K562 (cell line): ENCODE results near the gene BRME1.

Source experiments
- CTBP1 ChIP-seq: fragments of 450-650 bp; IDR thresholded peaks from 2 replicates; pipeline ENCODE4 v1.6.1; 2016; ENCODE audit warnings: borderline replicate concordance
- EP300 ChIP-seq: IDR thresholded peaks from 2 replicates; pipeline ENCODE4 v1.6.1; 2012; ENCODE audit warnings: low read length, improper control_type of control experiment
- EZH2 ChIP-seq: IDR thresholded peaks from 2 replicates; pipeline ENCODE4 v1.6.1; 2012; ENCODE audit warnings: low read depth, mild to moderate bottlenecking, inconsistent platforms, low read length, borderline replicate concordance
- POLR2A ChIP-seq: fragments of 450-650 bp; conservative IDR thresholded peaks from 2 replicates; pipeline ENCODE4 v1.6.1; 2016
- TF ChIP-seq, protein P1 (sequence below): fragments of 200-800 bp; sonication (Bioruptor generic); IDR thresholded peaks from 2 replicates; pipeline ENCODE4 v1.6.1; 2017; ENCODE audit warnings: missing genetic modification characterization, missing compliant biosample characterization

DNA sequence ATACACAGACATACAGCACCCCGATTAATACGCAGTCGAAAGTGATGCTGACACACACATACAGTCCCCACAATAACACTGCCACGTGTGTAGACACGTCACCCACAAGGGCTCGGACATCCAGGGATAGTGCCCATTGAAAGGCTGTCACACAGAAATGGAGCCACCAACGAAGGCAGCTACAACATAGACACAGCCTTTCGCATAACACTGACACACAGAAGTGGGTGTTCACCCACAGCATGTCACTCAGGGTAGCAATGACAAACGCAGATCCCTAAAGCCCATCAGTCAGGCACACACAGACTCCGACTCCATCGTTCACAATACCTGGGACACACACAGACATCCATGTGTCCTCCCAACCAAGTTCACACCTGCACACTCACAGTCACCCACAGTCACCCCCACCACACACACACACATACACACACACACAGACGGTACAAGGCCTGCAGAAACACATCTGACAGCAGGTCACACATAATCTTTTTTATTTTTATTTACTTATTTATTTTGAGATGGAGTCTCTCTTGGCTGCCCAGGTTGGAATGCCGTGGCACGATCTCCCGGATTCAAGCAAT, 39.4 kb downstream of the BRME1 start:
- no peak for TF ChIP-seq POLR2A
- no peak for TF ChIP-seq CTBP1
- TF ChIP-seq, protein P1, sequence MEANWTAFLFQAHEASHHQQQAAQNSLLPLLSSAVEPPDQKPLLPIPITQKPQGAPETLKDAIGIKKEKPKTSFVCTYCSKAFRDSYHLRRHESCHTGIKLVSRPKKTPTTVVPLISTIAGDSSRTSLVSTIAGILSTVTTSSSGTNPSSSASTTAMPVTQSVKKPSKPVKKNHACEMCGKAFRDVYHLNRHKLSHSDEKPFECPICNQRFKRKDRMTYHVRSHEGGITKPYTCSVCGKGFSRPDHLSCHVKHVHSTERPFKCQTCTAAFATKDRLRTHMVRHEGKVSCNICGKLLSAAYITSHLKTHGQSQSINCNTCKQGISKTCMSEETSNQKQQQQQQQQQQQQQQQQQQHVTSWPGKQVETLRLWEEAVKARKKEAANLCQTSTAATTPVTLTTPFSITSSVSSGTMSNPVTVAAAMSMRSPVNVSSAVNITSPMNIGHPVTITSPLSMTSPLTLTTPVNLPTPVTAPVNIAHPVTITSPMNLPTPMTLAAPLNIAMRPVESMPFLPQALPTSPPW (CRISPR knock-in tag), result no peak
- TF ChIP-seq EP300, result no peak
- TF ChIP-seq EZH2, result no peak
